HG02642 (cell line): Measurements from ENCODE around the gene LVRN.

Experiments
- ATAC-seq: cut with Tn5 transposase; IDR thresholded peaks from one replicate; pipeline ENCODE4 v1.9.1; 2021; ENCODE audit warnings: mild to moderate bottlenecking; ENCODE audit not compliant: unreplicated experiment, poor library complexity

LVRN gene

DNA sequence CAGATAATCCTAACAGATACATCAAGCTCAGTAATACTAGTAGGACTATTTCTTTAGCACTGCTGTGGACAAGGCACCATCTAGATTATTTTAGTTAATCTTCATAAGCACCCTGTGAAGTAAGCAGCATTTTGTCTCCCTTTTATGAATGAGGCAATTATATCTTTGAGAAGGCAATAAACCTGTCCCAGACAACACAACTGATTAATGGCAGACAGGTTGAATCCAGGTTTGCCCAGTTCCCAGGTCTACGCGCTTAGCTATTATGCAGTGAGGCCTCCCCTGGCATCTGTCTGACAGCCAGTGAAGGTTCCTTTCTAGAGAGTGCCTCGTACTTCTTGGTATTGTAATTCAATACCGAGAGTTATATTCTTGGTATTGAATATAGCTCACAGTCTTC lies 9.7 kb upstream of the LVRN start:
- ATAC-seq: no peak

GRCh38 chr5:115954144-115954543 lies 8.1 kb upstream of the LVRN start:
- no peak for ATAC-seq

- no peak for ATAC-seq
Measured at GRCh38 chr5:115956957-115957356, 5.3 kb upstream of the LVRN start.

DNA sequence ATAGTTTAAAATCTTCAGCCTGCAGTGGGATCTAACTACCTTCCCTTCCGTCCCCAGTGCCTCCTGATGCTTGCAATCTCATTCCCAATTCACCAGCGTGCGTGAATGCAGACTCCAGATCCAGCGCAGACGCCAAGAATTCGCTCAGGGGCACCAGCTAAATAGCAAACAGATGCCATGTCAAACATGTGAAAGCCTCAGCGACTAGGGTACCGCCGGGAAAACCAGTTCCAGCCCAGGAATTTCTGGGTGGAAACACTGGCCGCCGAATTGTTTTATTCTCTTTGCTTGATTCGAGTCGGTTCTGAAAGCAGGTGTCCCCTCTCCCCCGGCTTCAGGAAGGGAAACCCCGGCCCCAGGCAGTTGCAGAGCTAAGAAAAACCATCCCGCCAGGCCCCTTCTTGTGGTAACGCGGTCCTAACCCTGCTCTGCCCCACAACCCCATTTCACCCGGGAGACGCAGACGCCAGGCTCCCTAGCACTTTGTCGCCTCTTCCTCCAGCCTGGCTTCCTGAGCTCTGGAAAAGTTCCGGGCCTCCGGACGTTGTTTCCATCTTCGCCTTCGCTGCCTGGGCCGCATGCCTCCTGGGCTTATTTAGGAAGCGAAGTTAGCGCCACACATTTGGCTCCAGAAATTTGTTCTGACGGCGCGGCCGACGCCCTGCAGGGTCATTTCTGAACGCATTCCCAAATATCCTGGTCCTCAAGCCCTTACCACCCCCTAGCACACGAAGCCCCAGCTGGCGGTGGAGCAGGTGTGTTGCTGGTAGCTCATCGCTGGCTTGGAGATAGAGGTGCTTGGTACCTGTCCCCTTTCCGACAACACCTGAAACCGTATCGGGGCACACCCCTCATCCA lies 665 bp upstream of the LVRN start:
- ATAC-seq: no peak

- peak; percentile 57 for ATAC-seq
Measured at GRCh38 chr5:115962565-115963402, 509 bp downstream of the LVRN start.

DNA sequence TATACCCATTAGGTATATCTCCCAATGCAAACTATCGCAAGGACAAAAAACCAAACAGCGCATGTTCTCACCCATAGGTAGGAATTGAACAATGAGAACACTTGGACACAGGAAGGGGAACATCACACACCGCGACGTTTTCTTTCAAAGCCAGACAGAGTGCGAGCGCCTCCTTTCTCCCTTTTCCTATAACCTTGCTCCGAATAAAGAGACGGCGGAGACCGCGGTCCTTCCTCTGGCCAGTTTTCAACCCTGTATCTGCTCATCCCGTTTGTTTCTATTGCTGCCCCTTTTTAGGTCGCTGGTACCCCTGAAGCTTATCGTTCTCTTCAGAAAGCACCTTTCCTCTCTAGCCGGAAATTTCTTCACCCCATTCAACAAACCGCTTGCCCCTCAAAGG lies 1.3 kb downstream of the LVRN start:
- no peak for ATAC-seq

GRCh38 chr5:115968770-115969169 lies 6.5 kb downstream of the LVRN start:
- ATAC-seq: no peak

- peak; percentile 83 for ATAC-seq
Measured at GRCh38 chr5:115977096-115977495, 14.8 kb downstream of the LVRN start.

DNA sequence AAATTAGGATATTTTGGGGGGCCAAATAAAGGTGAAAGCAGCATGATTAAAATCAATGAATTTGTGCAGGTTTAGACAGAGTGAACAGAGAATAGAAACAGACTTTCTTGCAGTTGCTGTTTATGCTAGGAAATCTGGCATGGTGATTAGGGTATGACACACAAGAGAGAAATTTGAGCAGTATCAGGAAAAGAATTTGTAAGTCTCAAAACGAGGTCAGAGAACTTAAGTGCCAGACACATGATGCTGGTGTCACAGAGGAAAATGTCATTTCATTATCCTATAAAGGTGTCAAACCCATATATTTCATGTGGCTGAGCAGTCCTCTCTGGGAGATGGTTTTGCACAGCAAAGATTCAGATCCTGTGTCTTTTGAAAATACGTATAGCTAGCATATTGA lies 15.7 kb downstream of the LVRN start:
- no peak for ATAC-seq

- ATAC-seq: no peak
Measured at GRCh38 chr5:115978779-115979178, 16.5 kb downstream of the LVRN start.

GRCh38 chr5:115979201-115980041 lies 17.1 kb downstream of the LVRN start:
- ATAC-seq: no peak

GRCh38 chr5:115983519-115983918 lies 21.2 kb downstream of the LVRN start:
- ATAC-seq: no peak

DNA sequence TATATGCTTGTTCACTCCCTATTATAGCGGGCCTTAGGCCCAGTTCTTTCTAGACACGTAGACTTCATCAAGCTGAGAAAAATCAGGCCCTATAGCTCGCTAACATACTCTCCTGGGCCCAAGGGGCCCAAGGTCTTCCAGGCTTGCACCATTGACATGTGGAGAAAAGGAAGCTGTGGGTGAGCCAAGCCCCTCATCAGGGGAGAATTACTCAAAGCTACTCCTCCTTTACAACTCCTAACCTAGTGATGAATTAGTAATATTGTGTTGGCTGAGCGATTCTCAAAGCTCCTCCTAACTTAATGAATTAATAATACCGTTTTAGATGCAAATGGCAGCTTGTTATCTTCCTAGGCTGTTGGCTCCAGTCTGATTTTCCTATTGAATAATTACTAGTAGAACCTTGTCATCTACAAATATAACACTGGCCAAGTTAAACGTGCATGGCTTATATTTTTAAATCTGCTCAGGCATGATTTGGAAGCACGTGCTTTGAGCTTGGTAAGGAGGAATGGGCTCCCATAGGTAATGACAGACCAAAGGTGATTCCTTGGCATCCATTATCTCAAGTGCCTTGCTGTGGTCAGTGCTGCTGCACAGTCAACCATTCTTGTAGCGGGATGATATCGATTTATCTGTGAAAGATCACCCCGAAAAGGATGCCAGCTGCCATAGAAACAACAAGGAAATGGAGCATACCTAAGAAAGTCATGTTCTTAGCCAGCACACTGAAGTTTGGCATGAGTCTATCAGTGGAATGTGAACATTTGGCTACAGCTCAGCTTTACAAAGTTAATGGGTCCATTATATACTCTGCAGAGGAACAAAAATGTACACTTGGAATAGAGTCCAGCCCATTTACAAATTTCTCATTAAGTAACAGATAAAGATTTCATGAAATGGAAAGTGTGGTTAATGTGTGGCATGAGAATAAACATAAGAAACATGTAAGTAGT lies 23.8 kb downstream of the LVRN start:
- ATAC-seq: no peak

DNA sequence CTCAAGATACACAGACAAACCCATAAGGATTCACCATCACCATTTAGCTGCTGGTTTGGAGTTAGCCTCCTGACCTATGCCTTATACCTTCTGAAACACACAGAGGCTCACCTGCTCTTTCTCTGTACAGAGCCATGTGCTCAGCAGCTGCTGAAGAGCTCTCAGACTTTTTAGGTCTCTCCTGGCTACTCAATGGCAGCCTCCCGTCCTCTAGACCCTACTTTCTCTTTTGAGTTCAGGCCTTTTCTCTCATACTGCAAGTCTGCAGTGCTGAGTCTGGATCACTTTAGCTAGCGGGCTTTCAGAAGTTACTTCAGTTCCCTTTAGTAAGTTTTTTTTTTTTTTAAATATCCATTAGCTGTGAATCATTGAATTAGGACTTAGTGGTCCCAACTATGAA lies 25.7 kb downstream of the LVRN start:
- ATAC-seq: no peak

DNA sequence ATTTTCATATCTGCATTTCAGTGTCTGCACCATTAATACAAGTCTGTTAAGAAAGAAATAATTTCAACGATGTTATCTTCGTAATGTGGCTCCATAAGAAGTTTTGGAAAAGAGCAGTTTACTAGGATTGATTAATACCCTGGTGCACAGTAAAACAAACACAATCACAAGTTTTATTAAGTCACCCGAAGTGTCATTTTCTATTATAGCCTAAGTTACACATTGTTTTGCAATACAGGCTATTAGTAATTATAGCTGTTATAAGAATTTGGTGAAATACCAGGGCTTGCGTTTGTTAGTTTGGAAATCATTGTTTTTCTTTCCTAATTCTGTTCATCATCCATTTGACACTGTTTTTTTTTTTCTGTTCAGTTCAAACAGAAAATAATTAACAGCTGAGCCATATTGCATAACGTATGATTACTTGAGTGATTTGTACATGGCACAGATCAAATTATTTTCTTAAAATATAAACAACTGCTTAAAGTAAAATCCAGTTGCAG lies 30.6 kb downstream of the LVRN start:
- no peak for ATAC-seq

DNA sequence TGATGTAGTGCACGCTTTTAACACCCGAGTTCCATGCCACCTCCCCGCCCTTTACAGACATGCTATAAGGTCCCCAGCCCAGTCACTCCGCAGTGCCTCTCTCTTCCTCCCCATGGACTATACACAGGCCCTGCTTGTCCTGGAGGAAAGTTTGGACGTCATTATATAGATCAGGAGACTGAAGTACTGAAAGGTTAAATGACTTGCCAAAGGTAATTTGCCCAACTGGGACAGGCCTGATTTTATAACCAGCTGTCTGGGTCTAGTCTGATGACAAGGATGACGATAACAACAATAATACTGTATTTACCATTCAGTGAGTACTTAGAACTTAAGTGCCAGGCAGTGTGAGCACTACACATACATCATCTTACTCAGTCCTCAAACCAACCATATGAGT lies 33.1 kb downstream of the LVRN start:
- ATAC-seq: no peak

GRCh38 chr5:116002116-116002906 lies 40.0 kb downstream of the LVRN start:
- ATAC-seq: no peak

- ATAC-seq: no peak
Measured at GRCh38 chr5:116004248-116004647, 42.0 kb downstream of the LVRN start.

- ATAC-seq: no peak
Measured at GRCh38 chr5:116009806-116010205, 47.5 kb downstream of the LVRN start.
